B cell (primary cell): ENCODE measurements around the gene ZNF597. TPM values are rescaled to one million over a fixed set of nuclear protein-coding genes. Genes with fewer than 3 reads are reported as not detected.

Source experiments
- ATAC-seq: fragments of 200-7000 bp; cut with Tn5 transposase; one replicate; pipeline ENCODE4 v1.10.0; 2021; ENCODE audit warnings: low read depth, mild to moderate bottlenecking, moderate number of reproducible peaks, moderate library complexity
- CTCF ChIA-PET: fragments of 350-600 bp; sonication (Branson Sonifier 250); formaldehyde crosslinking; loops from one replicate; lab custom pipeline; 2021; ENCODE audit warnings: antibody characterized with exemption, inconsistent platforms; lab: Charles Lee
- POLR2A ChIA-PET: fragments of 350-600 bp; sonication (Branson Sonifier 250); formaldehyde crosslinking; loops from one replicate; lab custom pipeline; 2021; ENCODE audit warnings: antibody characterized with exemption; lab: Charles Lee
- DNase-seq: peaks from one replicate; pipeline ENCODE4 v3.0.0; 2013
- H2AFZ ChIP-seq: 2 replicates; pipeline ENCODE4 v1.6.1; 2012; ENCODE audit warnings: mild to moderate bottlenecking, low read depth, low read length; ENCODE audit not compliant: insufficient read depth, poor library complexity, severe bottlenecking
- H3K27ac ChIP-seq, 2 donors: 1 replicate in 1 of 2; 2 replicates in 1 of 2; pipeline ENCODE4 v1.5.1; 2012 to 2013; ENCODE audit warnings: low read length in 2 of 2, mild to moderate bottlenecking in 2 of 2, moderate library complexity in 1 of 2
- H3K27me3 ChIP-seq, 4 experiments: fragments of 200-600 bp in 1 of 4; sonication (generic) in 1 of 4; replicated peaks in 1 of 4; 1 replicate in 2 of 4; 2 replicates in 2 of 4; pipeline versions ENCODE4 v1.6.1 to v1.7.0; 2013 to 2016; ENCODE audit warnings: low read length in 3 of 4, mild to moderate bottlenecking in 2 of 4, mixed read lengths in 1 of 4, moderate library complexity in 1 of 4; ENCODE audit not compliant: insufficient read depth in 4 of 4, control insufficient read depth in 3 of 4; ENCODE audit errors: control extremely low read depth in 1 of 4
- H3K36me3 ChIP-seq, 2 experiments: replicated peaks in 1 of 2; 1 replicate in 1 of 2; 2 replicates in 1 of 2; pipeline versions ENCODE4 v1.6.1 to v1.7.1; 2013; ENCODE audit warnings: low read length in 1 of 2; ENCODE audit not compliant: insufficient read depth in 2 of 2, control insufficient read depth in 1 of 2; ENCODE audit errors: control extremely low read depth in 1 of 2, extremely low read depth in 1 of 2
- H3K4me1 ChIP-seq, 2 donors: fragments of 200-600 bp in 1 of 2; sonication (generic) in 1 of 2; 1 replicate in 1 of 2; 2 replicates in 1 of 2; pipeline versions ENCODE4 v1.5.1 to v1.6.1; 2013 to 2017; ENCODE audit warnings: low read length in 2 of 2; ENCODE audit not compliant: control insufficient read depth in 2 of 2, insufficient read depth in 2 of 2
- H3K4me2 ChIP-seq: replicated peaks from 2 replicates; pipeline ENCODE3; 2012; ENCODE audit warnings: mild to moderate bottlenecking, low read depth, low read length; ENCODE audit not compliant: poor library complexity, severe bottlenecking
- H3K4me3 ChIP-seq, 5 experiments: fragments of 200-600 bp in 1 of 5; sonication (generic) in 1 of 5; 1 replicate in 3 of 5; 2 replicates in 2 of 5; pipeline versions ENCODE4 v1.5.1 to v1.7.0; 2011 to 2016; ENCODE audit warnings: low read length in 4 of 5, mild to moderate bottlenecking in 4 of 5, low read depth in 2 of 5, control low read depth in 1 of 5, moderate library complexity in 1 of 5; ENCODE audit not compliant: insufficient read depth in 1 of 5; ENCODE audit errors: control extremely low read depth in 1 of 5, extremely low read depth in 1 of 5
- H3K79me2 ChIP-seq: fragments of 200-600 bp; sonication (generic); one replicate; pipeline ENCODE4 v1.6.0; 2016; ENCODE audit warnings: low read length; ENCODE audit not compliant: control insufficient read depth, insufficient read depth
- H3K9ac ChIP-seq: fragments of 200-600 bp; sonication (generic); 2 replicates; pipeline ENCODE4 v1.6.1; 2017; ENCODE audit warnings: mild to moderate bottlenecking, low read length, moderate library complexity
- H3K9me3 ChIP-seq, 3 donors: one replicate each; pipeline versions ENCODE4 v1.6.1 to v1.7.1; 2013; ENCODE audit warnings: low read length in 2 of 3; ENCODE audit not compliant: control insufficient read depth in 2 of 3, insufficient read depth in 1 of 3; ENCODE audit errors: control extremely low read depth in 1 of 3
- H4K20me1 ChIP-seq: 2 replicates; pipeline ENCODE4 v1.6.0; 2012; ENCODE audit warnings: mild to moderate bottlenecking, low read length; ENCODE audit not compliant: insufficient read depth, control insufficient read depth, poor library complexity, severe bottlenecking
- H3K27ac Mint-ChIP-seq: one replicate; pipeline ENCODE4 v1.8.0; 2021; ENCODE audit warnings: mixed read lengths
- H3K27me3 Mint-ChIP-seq: one replicate; pipeline ENCODE4 v1.8.0; 2021; ENCODE audit warnings: mixed read lengths
- H3K4me1 Mint-ChIP-seq: one replicate; pipeline ENCODE4 v1.8.0; 2021; ENCODE audit warnings: mixed read lengths
- H3K4me3 Mint-ChIP-seq: one replicate; pipeline ENCODE4 v1.8.0; 2021; ENCODE audit warnings: mixed read lengths
- H3K9me3 Mint-ChIP-seq: one replicate; pipeline ENCODE4 v1.8.0; 2022; ENCODE audit warnings: mixed read lengths; ENCODE audit not compliant: insufficient read depth
- EZH2 ChIP-seq: IDR thresholded peaks from 2 replicates; pipeline ENCODE4 v1.6.1; 2012; ENCODE audit warnings: borderline replicate concordance, low read depth, mild to moderate bottlenecking, moderate library complexity, low read length; ENCODE audit not compliant: insufficient read depth, poor library complexity, severe bottlenecking
- WGBS: methylation state at CpG from one replicate; pipeline ENCODE4 v1.1.5; 2013; ENCODE audit warnings: missing lambda C conversion rate; ENCODE audit not compliant: insufficient coverage; 5-methylcytosine and 5-hydroxymethylcytosine counted together
- intact Hi-C: fragments of 100-400 bp; cut with micrococcal nuclease; formaldehyde crosslinking; loops from one replicate; pipeline ENCODE4 v1.10.0; 2022
- polyA plus RNA-seq: library from polyadenylated mRNA; depleted of rRNA; stranded (reverse); fragments of >200 nt; gene quantifications from 2 replicates; pipeline ENCODE4 v1.2.3, GENCODE V29; 2012
- total RNA-seq, 2 donors: library from RNA; stranded (reverse); fragments of 120-200 nt in 1 of 2; gene quantifications; 1 replicate in 1 of 2; 2 replicates in 1 of 2; pipeline versions ENCODE4 v1.2.3 to v1.2.4, GENCODE V29; 2013 to 2022
- TF ChIP-seq, protein P1 (sequence below): fragments of 200-600 bp; IDR thresholded peaks from one replicate; pipeline ENCODE4 v1.8.0; 2022; ENCODE audit warnings: antibody characterized with exemption, mild to moderate bottlenecking

ZNF597 gene
- total and polyA plus RNA-seq, 2 donors (not counting 1 experiment from before 2014, with no cell fraction given): 1.3 to 5.0 TPM

GRCh38 chr16:3400779-3401688, 42.3 kb downstream of the ZNF597 start, which contains the start of the genes ZNF174 and ZSCAN32:
TSS of gene ZNF174 (plus strand) at chr16:3401215. CDS start at chr16:3402005, 790 bp downstream.
TSS of gene ZSCAN32 (minus strand) at chr16:3401004. CDS start at chr16:3397557, 3,447 bp downstream.
- Histone ChIP-seq H4K20me1 (no peaks in the 10 kb centered on the region), H3K36me3 (peaks cover 10 to 37% of the 10 kb centered on the region in 2 experiments), H3K27me3 (no peaks in the 10 kb centered on the region), H2AFZ (peak within 1 kb of the TSS; percentile 93), H3K27ac (peak within 1 kb of the TSS; percentile 13 to 80), H3K9me3 (peaks cover 3 to 22% (median 11%) of the 10 kb centered on the region in 3 donors), H3K79me2 (peaks cover 75% of the 10 kb centered on the region), H3K9ac (peak within 1 kb of the TSS; percentile 92), H3K4me1 (peaks cover 11 to 23% of the 10 kb centered on the region in 2 donors), H3K4me3 (peak within 1 kb of the TSS; percentile 59 to 84 (median 76)), H3K4me2 (peak within 1 kb of the TSS; percentile 81)
- Mint-ChIP-seq H3K27ac (peak within 1 kb of the TSS; percentile 97), H3K4me3 (peak within 1 kb of the TSS; percentile 98), H3K9me3 (peaks cover 8% of the 10 kb centered on the region), H3K4me1 (peaks cover 50% of the 10 kb centered on the region), H3K27me3 (no peaks in the 10 kb centered on the region)
- DNase-seq (peak; percentile 99), ATAC-seq (peak; percentile 97)
- no peak for TF ChIP-seq EZH2
- TF ChIP-seq, protein P1, sequence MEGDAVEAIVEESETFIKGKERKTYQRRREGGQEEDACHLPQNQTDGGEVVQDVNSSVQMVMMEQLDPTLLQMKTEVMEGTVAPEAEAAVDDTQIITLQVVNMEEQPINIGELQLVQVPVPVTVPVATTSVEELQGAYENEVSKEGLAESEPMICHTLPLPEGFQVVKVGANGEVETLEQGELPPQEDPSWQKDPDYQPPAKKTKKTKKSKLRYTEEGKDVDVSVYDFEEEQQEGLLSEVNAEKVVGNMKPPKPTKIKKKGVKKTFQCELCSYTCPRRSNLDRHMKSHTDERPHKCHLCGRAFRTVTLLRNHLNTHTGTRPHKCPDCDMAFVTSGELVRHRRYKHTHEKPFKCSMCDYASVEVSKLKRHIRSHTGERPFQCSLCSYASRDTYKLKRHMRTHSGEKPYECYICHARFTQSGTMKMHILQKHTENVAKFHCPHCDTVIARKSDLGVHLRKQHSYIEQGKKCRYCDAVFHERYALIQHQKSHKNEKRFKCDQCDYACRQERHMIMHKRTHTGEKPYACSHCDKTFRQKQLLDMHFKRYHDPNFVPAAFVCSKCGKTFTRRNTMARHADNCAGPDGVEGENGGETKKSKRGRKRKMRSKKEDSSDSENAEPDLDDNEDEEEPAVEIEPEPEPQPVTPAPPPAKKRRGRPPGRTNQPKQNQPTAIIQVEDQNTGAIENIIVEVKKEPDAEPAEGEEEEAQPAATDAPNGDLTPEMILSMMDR: no peak
- WGBS: under 1% methylated on average over 93 of the region's 95 CpGs
- ChIA-PET POLR2A (interaction anchor here (0.5 to 1.8 kb wide), 8 partner anchors 9 to 267 kb away, joined by 3 to 13 read pairs (median 7); partner anchors contain the start of genes NAA60, ZNF213, ZNF263 and ZNF597), CTCF (interaction anchor here (0.5 to 1.7 kb wide), 6 partner anchors 9 to 129 kb away, joined by 3 to 7 read pairs (median 5); partner anchors contain the start of genes NAA60 and ZNF597)
- intact Hi-C loops: loop anchor here (1.0 to 5.0 kb wide), 8 partner anchors 42 to 379 kb away; partner anchors contain the start of genes HCFC1R1, NAA60, THOC6 and TIGD7
